Measurements from ENCODE around the gene ZBTB5.

The ZBTB5 gene

GRCh38 chr9:37422289-37423104 is 42.8 kb downstream of the ZBTB5 start, which contains the start of gene GRHPR:
Gene GRHPR, plus strand, starts transcription at chr9:37422696. Its CDS starts 55 bp downstream, at chr9:37422751.
- DNase-seq = peak; percentile 86

- DNase-seq = no peak
These were observed 43.3 kb downstream of the ZBTB5 start for GRCh38 chr9:37421914-37422288.

- DNase-seq = no peak
These were observed 44.7 kb downstream of the ZBTB5 start for GRCh38 chr9:37420271-37421215.

GRCh38 chr9:37419204-37419603 is 46.0 kb downstream of the ZBTB5 start:
- DNase-seq = no peak

- no peak for DNase-seq
These were observed 47.2 kb downstream of the ZBTB5 start for GRCh38 chr9:37417857-37418618.

GRCh38 chr9:37417252-37417803 is 47.9 kb downstream of the ZBTB5 start:
- DNase-seq = no peak

GRCh38 chr9:37415011-37415719 is 50.1 kb downstream of the ZBTB5 start:
- peak; percentile 58 for DNase-seq

- no peak for DNase-seq
These were observed 50.7 kb downstream of the ZBTB5 start for GRCh38 chr9:37414503-37414943.

- DNase-seq = no peak
These were observed 51.9 kb downstream of the ZBTB5 start for GRCh38 chr9:37413311-37413710.

- DNase-seq = no peak
These were observed 52.7 kb downstream of the ZBTB5 start for GRCh38 chr9:37412431-37413151.

- peak; percentile 55 for DNase-seq
These were observed 54.1 kb downstream of the ZBTB5 start for GRCh38 chr9:37410969-37411785.

- no peak for DNase-seq
These were observed 54.8 kb downstream of the ZBTB5 start for GRCh38 chr9:37410354-37410861.

GRCh38 chr9:37408933-37409710 is 56.1 kb downstream of the ZBTB5 start:
- DNase-seq = no peak

GRCh38 chr9:37407468-37407867 is 57.8 kb downstream of the ZBTB5 start:
- no peak for DNase-seq

- DNase-seq = no peak
These were observed 58.4 kb downstream of the ZBTB5 start for GRCh38 chr9:37406603-37407401.

- no peak for DNase-seq
These were observed 59.4 kb downstream of the ZBTB5 start for GRCh38 chr9:37405764-37406380.

- DNase-seq = no peak
These were observed 59.9 kb downstream of the ZBTB5 start for GRCh38 chr9:37405350-37405749.

GRCh38 chr9:37404590-37404989 is 60.7 kb downstream of the ZBTB5 start:
- DNase-seq = no peak
